Liver (tissue), 3 donors: ENCODE data around the gene NKIRAS1.

Source experiments
- FOXA1 ChIP-seq: IDR thresholded peaks from 2 replicates; pipeline ENCODE4 v1.6.1; 2016; ENCODE audit warnings: antibody characterized with exemption
- HNF4A ChIP-seq, 2 donors: conservative IDR thresholded peaks; 2 replicates each; pipeline ENCODE4 v1.6.1; 2016; ENCODE audit warnings: antibody characterized with exemption in 2 of 2, mild to moderate bottlenecking in 2 of 2
- JUND ChIP-seq, 2 donors: IDR thresholded peaks; 2 replicates each; pipeline ENCODE4 v1.6.1; 2016; ENCODE audit warnings: antibody characterized with exemption in 2 of 2
- NR2F2 ChIP-seq: IDR thresholded peaks from 2 replicates; pipeline ENCODE4 v1.6.1; 2016; ENCODE audit warnings: antibody characterized with exemption
- SP1 ChIP-seq: IDR thresholded peaks from 2 replicates; pipeline ENCODE4 v1.6.1; 2018; ENCODE audit warnings: antibody characterized with exemption, mild to moderate bottlenecking
- TAF1 ChIP-seq: conservative IDR thresholded peaks from 2 replicates; pipeline ENCODE4 v1.6.1; 2016; ENCODE audit warnings: antibody characterized with exemption, mild to moderate bottlenecking
- TF ChIP-seq, protein P1 (sequence below): IDR thresholded peaks from 2 replicates; pipeline ENCODE4 v1.6.1; 2016; ENCODE audit warnings: antibody characterized with exemption, mild to moderate bottlenecking
- TF ChIP-seq, protein P2 (sequence below): fragments of 150-350 bp; IDR thresholded peaks from 2 replicates; pipeline ENCODE4 v1.5.1; 2017; ENCODE audit warnings: improper control_type of control experiment, low read depth, low read length; ENCODE audit not compliant: missing input control
- donor health status: healthy.
- donor health status: healthy.

DNA sequence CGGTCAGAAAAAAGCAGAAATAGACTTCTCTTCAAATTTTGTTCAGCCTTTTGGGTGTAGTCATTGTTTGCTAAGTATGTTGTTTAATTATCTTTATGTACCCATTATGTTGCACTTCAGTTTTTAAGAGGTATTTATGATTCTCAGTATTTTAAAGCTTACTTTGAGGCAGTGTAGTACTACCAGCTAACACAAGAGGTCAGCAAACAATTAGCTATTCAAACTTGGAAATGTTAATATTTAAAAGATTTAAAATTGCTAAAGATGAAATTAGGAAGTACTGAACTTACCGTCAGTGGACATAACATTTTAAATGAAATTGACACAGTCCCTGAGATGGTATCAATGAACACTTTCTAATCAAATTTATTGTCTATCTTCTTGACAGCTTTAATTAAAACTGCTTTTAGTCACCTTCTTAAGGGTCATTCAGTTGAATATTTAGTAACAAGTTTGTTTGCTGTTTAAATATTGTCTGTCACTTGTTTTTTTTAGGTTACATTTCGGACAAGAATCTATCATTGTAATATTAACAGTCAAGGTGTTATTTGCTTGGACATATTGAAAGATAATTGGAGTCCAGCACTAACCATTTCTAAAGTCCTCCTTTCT, 28.1 kb downstream of the NKIRAS1 start:
- TF ChIP-seq, protein P1, sequence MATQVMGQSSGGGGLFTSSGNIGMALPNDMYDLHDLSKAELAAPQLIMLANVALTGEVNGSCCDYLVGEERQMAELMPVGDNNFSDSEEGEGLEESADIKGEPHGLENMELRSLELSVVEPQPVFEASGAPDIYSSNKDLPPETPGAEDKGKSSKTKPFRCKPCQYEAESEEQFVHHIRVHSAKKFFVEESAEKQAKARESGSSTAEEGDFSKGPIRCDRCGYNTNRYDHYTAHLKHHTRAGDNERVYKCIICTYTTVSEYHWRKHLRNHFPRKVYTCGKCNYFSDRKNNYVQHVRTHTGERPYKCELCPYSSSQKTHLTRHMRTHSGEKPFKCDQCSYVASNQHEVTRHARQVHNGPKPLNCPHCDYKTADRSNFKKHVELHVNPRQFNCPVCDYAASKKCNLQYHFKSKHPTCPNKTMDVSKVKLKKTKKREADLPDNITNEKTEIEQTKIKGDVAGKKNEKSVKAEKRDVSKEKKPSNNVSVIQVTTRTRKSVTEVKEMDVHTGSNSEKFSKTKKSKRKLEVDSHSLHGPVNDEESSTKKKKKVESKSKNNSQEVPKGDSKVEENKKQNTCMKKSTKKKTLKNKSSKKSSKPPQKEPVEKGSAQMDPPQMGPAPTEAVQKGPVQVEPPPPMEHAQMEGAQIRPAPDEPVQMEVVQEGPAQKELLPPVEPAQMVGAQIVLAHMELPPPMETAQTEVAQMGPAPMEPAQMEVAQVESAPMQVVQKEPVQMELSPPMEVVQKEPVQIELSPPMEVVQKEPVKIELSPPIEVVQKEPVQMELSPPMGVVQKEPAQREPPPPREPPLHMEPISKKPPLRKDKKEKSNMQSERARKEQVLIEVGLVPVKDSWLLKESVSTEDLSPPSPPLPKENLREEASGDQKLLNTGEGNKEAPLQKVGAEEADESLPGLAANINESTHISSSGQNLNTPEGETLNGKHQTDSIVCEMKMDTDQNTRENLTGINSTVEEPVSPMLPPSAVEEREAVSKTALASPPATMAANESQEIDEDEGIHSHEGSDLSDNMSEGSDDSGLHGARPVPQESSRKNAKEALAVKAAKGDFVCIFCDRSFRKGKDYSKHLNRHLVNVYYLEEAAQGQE: no peak
- TF ChIP-seq HNF4A (conservative IDR thresholded peaks at IDR 0.05) (no peak), NR2F2 (no peak), FOXA1 (no peak), SP1 (no peak), TAF1 (no peak), JUND (IDR thresholded peaks at IDR 0.05) (no peak)
- TF ChIP-seq, protein P2, sequence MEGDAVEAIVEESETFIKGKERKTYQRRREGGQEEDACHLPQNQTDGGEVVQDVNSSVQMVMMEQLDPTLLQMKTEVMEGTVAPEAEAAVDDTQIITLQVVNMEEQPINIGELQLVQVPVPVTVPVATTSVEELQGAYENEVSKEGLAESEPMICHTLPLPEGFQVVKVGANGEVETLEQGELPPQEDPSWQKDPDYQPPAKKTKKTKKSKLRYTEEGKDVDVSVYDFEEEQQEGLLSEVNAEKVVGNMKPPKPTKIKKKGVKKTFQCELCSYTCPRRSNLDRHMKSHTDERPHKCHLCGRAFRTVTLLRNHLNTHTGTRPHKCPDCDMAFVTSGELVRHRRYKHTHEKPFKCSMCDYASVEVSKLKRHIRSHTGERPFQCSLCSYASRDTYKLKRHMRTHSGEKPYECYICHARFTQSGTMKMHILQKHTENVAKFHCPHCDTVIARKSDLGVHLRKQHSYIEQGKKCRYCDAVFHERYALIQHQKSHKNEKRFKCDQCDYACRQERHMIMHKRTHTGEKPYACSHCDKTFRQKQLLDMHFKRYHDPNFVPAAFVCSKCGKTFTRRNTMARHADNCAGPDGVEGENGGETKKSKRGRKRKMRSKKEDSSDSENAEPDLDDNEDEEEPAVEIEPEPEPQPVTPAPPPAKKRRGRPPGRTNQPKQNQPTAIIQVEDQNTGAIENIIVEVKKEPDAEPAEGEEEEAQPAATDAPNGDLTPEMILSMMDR: peak; percentile 88
